SK-N-SH treated with all-trans-retinoic acid at 6 μM for 48 hours (cell line): Measurements from ENCODE around the gene PMP22.

Experiments used
- GLIS3 ChIP-seq: fragments of 250-450 bp; sonication (Bioruptor Pico); IDR thresholded peaks from 2 replicates; pipeline ENCODE4 v1.5.0; 2020; ENCODE audit warnings: mild to moderate bottlenecking, moderate library complexity
- ISL1 ChIP-seq: fragments of 250-450 bp; sonication (Bioruptor Pico); IDR thresholded peaks from 2 replicates; pipeline ENCODE4 v2.1.2; 2022; ENCODE audit warnings: mild to moderate bottlenecking, moderate library complexity
- SNAI2 ChIP-seq: fragments of 250-450 bp; sonication (Bioruptor Pico); IDR thresholded peaks from 2 replicates; pipeline ENCODE4 v1.5.0; 2020; ENCODE audit warnings: mild to moderate bottlenecking, moderate library complexity
- TCF4 ChIP-seq: fragments of 250-450 bp; sonication (Bioruptor Pico); IDR thresholded peaks from 2 replicates; pipeline ENCODE4 v1.8.0; 2021; ENCODE audit warnings: mild to moderate bottlenecking, moderate library complexity, borderline replicate concordance
- ZFP3 ChIP-seq: fragments of 250-450 bp; sonication (Bioruptor Pico); IDR thresholded peaks from 2 replicates; pipeline ENCODE4 v1.5.0; 2020; ENCODE audit warnings: mild to moderate bottlenecking, moderate library complexity
- ZFP30 ChIP-seq: fragments of 450-650 bp; formaldehyde crosslinking; IDR thresholded peaks from 2 replicates; pipeline ENCODE4 v1.5.0; 2022; ENCODE audit warnings: mild to moderate bottlenecking, moderate library complexity
- ZNF70 ChIP-seq: fragments of 450-650 bp; formaldehyde crosslinking; IDR thresholded peaks from 2 replicates; pipeline ENCODE4 v1.5.0; 2020; ENCODE audit warnings: mild to moderate bottlenecking, moderate library complexity
- TF ChIP-seq, protein P1 (sequence below): fragments of 250-450 bp; sonication (Bioruptor Pico); IDR thresholded peaks from 2 replicates; pipeline ENCODE4 v1.5.1; 2021; ENCODE audit warnings: mild to moderate bottlenecking, moderate library complexity
- TF ChIP-seq, protein P2 (sequence below): fragments of 250-450 bp; sonication (Bioruptor Pico); IDR thresholded peaks from 2 replicates; pipeline ENCODE4 v1.5.1; 2020; ENCODE audit warnings: low read depth, mild to moderate bottlenecking, moderate library complexity
- TF ChIP-seq, protein P3 (sequence below): fragments of 250-450 bp; sonication (Bioruptor Pico); IDR thresholded peaks from 2 replicates; pipeline ENCODE4 v1.8.0; 2021; ENCODE audit warnings: low read depth, mild to moderate bottlenecking, moderate library complexity, borderline replicate concordance

DNA sequence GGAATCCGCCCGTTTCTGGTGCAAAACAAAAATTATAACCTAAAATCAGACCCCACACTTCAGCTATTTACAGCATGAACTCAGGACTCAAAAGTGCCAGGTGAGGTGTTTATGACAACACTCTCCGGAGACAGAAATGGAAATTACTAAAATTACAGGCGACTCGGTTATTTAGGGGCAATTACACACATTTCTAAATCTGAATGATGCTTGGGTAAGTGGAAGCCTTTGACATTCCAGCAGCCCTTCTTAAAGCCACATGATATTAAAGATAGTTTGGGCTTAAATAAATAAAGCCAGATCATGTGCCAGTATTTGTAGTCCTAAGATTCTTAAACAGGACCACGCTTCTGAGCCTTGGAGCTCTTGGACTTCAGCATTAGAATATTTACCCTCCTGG, 36.7 kb upstream of the PMP22 start:
- TF ChIP-seq TCF4 (CRISPR knock-in tag) = no peak
- TF ChIP-seq ZNF70 (CRISPR knock-in tag) = no peak
- TF ChIP-seq, protein P1, sequence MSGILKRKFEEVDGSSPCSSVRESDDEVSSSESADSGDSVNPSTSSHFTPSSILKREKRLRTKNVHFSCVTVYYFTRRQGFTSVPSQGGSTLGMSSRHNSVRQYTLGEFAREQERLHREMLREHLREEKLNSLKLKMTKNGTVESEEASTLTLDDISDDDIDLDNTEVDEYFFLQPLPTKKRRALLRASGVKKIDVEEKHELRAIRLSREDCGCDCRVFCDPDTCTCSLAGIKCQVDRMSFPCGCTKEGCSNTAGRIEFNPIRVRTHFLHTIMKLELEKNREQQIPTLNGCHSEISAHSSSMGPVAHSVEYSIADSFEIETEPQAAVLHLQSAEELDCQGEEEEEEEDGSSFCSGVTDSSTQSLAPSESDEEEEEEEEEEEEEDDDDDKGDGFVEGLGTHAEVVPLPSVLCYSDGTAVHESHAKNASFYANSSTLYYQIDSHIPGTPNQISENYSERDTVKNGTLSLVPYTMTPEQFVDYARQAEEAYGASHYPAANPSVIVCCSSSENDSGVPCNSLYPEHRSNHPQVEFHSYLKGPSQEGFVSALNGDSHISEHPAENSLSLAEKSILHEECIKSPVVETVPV (CRISPR knock-in tag) = no peak
- no peak for TF ChIP-seq SNAI2 (CRISPR knock-in tag)
- TF ChIP-seq ZFP3 (CRISPR knock-in tag) = no peak
- no peak for TF ChIP-seq ZFP30 (CRISPR knock-in tag)
- no peak for TF ChIP-seq GLIS3 (CRISPR knock-in tag)
- TF ChIP-seq, protein P2, sequence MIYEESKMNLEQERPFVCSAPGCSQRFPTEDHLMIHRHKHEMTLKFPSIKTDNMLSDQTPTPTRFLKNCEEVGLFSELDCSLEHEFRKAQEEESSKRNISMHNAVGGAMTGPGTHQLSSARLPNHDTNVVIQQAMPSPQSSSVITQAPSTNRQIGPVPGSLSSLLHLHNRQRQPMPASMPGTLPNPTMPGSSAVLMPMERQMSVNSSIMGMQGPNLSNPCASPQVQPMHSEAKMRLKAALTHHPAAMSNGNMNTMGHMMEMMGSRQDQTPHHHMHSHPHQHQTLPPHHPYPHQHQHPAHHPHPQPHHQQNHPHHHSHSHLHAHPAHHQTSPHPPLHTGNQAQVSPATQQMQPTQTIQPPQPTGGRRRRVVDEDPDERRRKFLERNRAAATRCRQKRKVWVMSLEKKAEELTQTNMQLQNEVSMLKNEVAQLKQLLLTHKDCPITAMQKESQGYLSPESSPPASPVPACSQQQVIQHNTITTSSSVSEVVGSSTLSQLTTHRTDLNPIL (CRISPR knock-in tag) = no peak
- no peak for TF ChIP-seq ISL1 (CRISPR knock-in tag)
- TF ChIP-seq, protein P3, sequence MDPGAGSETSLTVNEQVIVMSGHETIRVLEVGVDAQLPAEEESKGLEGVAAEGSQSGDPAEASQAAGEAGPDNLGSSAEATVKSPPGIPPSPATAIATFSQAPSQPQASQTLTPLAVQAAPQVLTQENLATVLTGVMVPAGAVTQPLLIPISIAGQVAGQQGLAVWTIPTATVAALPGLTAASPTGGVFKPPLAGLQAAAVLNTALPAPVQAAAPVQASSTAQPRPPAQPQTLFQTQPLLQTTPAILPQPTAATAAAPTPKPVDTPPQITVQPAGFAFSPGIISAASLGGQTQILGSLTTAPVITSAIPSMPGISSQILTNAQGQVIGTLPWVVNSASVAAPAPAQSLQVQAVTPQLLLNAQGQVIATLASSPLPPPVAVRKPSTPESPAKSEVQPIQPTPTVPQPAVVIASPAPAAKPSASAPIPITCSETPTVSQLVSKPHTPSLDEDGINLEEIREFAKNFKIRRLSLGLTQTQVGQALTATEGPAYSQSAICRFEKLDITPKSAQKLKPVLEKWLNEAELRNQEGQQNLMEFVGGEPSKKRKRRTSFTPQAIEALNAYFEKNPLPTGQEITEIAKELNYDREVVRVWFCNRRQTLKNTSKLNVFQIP (CRISPR knock-in tag) = no peak
